PC-9 (cell line): ENCODE measurements around the gene CUX1.

Source experiments
- CTCF ChIP-seq: fragments of 200-600 bp; sonication (generic); conservative IDR thresholded peaks from 2 replicates; pipeline ENCODE4 v1.6.1; 2017; ENCODE audit warnings: mixed run types, antibody characterized with exemption, mild to moderate bottlenecking, moderate library complexity
- EZH2 ChIP-seq: fragments of 200-600 bp; sonication (generic); IDR thresholded peaks from 2 replicates; pipeline ENCODE4 v1.8.0; 2017; ENCODE audit warnings: antibody characterized with exemption, low read depth

DNA sequence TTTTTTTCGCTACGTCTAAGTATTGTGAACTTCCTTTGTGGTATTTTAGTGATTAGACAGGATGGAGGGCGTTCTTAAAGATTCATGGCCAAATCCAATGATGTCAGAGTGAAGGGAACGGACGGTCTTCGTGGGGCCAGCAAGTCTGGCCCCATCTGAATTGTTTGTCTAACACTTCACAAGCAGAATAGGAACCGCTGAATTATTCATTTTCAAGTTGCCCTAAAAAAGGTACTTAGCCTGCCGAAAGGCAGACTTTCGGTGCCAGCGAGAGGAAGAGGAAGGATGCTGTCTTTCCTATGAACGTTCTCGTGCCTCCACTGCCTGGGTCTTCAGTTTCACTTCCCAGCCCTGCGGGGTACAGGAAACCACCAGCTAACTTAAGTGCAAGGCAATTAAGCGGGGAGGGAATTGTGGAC is 323.5 kb downstream of the CUX1 start:
- TF ChIP-seq CTCF (no peak), EZH2 (no peak)
